T-helper 22 cell (primary cell): Measurements from ENCODE around the gene IL1R1.

Experiments used
- DNase-seq: peaks from one replicate; pipeline ENCODE4 v3.0.0-alpha.2; 2020; ENCODE audit warnings: low read depth

Gene IL1R1

GRCh38 chr2:102171946-102172345 is 29.4 kb downstream of the IL1R1 start:
- DNase-seq = no peak

GRCh38 chr2:102172745-102173144 is 30.2 kb downstream of the IL1R1 start:
- no peak for DNase-seq

- DNase-seq = no peak
Measured at GRCh38 chr2:102176172-102176571, 33.6 kb downstream of the IL1R1 start.

GRCh38 chr2:102177814-102178478 is 35.4 kb downstream of the IL1R1 start:
- no peak for DNase-seq

GRCh38 chr2:102179061-102179460 is 36.5 kb downstream of the IL1R1 start:
- no peak for DNase-seq

- no peak for DNase-seq
Measured at GRCh38 chr2:102179788-102180686, 37.5 kb downstream of the IL1R1 start.

- DNase-seq = no peak
Measured at GRCh38 chr2:102180687-102180999, 38.1 kb downstream of the IL1R1 start.

- no peak for DNase-seq
Measured at GRCh38 chr2:102181376-102181775, 38.8 kb downstream of the IL1R1 start.

- DNase-seq = no peak
Measured at GRCh38 chr2:102181919-102182635, 39.5 kb downstream of the IL1R1 start.

GRCh38 chr2:102184018-102184417 is 41.5 kb downstream of the IL1R1 start:
- no peak for DNase-seq

- no peak for DNase-seq
Measured at GRCh38 chr2:102184568-102184967, 42.0 kb downstream of the IL1R1 start.

GRCh38 chr2:102185347-102185746 is 42.8 kb downstream of the IL1R1 start:
- DNase-seq = no peak

- DNase-seq = no peak
Measured at GRCh38 chr2:102186791-102187495, 44.4 kb downstream of the IL1R1 start, which contains the start of gene IL1RL2. TSS of gene IL1RL2 (plus strand) at chr2:102187023. CDS start at chr2:102187868, 845 bp downstream.

GRCh38 chr2:102187496-102188150 is 45.1 kb downstream of the IL1R1 start:
- no peak for DNase-seq

GRCh38 chr2:102190430-102191107 is 48.0 kb downstream of the IL1R1 start:
- no peak for DNase-seq

- DNase-seq = no peak
Measured at GRCh38 chr2:102191501-102191900, 49.0 kb downstream of the IL1R1 start.

- no peak for DNase-seq
Measured at GRCh38 chr2:102193074-102193473, 50.5 kb downstream of the IL1R1 start.

- DNase-seq = no peak
Measured at GRCh38 chr2:102194609-102195268, 52.2 kb downstream of the IL1R1 start.

GRCh38 chr2:102197389-102198137 is 55.0 kb downstream of the IL1R1 start:
- no peak for DNase-seq

GRCh38 chr2:102200539-102200938 is 58.0 kb downstream of the IL1R1 start:
- no peak for DNase-seq
